HG02610 (cell line): ENCODE measurements around the gene RTL3.

Experiments
- ATAC-seq: cut with Tn5 transposase; IDR thresholded peaks from one replicate; pipeline ENCODE4 v1.9.1; 2021; ENCODE audit warnings: mild to moderate bottlenecking, moderate library complexity; ENCODE audit not compliant: unreplicated experiment

The RTL3 gene

GRCh38 chrX:78619834-78620233 lies 39.3 kb downstream of the RTL3 start:
- ATAC-seq = no peak

GRCh38 chrX:78618987-78619386 lies 40.1 kb downstream of the RTL3 start:
- no peak for ATAC-seq

- no peak for ATAC-seq
Measured at GRCh38 chrX:78614264-78614663, 44.9 kb downstream of the RTL3 start.
